H1 (cell line): ENCODE results near the gene SCAMP2. TPM values are rescaled to one million over a fixed set of nuclear protein-coding genes. Genes with fewer than 3 reads are reported as not detected.

Experiments
- CHD1 ChIP-seq: IDR thresholded peaks from 2 replicates; pipeline ENCODE4 v1.6.1; 2012; ENCODE audit warnings: low read depth, low read length, improper control_type of control experiment
- CTBP2 ChIP-seq: IDR thresholded peaks from 2 replicates; pipeline ENCODE4 v1.7.0; 2011; ENCODE audit warnings: borderline replicate concordance, mild to moderate bottlenecking, moderate library complexity, mixed read lengths, low read length; ENCODE audit not compliant: insufficient read depth, insufficient read length
- EZH2 ChIP-seq: fragments of 200-600 bp; sonication (generic); IDR thresholded peaks from 2 replicates; pipeline ENCODE4 v1.7.1; 2012; ENCODE audit warnings: low read depth, mild to moderate bottlenecking, moderate library complexity, low read length, inconsistent platforms; ENCODE audit not compliant: severe bottlenecking
- KDM4A ChIP-seq: IDR thresholded peaks from one replicate; pipeline ENCODE4 v1.7.1; 2012; ENCODE audit warnings: low read depth, mild to moderate bottlenecking, moderate library complexity, low read length, inconsistent platforms; ENCODE audit not compliant: severe bottlenecking
- RXRA ChIP-seq: IDR thresholded peaks from 2 replicates; pipeline ENCODE4 v1.6.1; 2011; ENCODE audit warnings: low read depth, mild to moderate bottlenecking, low read length, moderate library complexity; ENCODE audit not compliant: insufficient read depth
- SIX5 ChIP-seq: IDR thresholded peaks from 2 replicates; pipeline ENCODE4 v1.6.1; 2011; ENCODE audit warnings: mild to moderate bottlenecking, low read depth, low read length
- SP4 ChIP-seq: IDR thresholded peaks from 2 replicates; pipeline ENCODE4 v1.6.1; 2012; ENCODE audit warnings: low read length, inconsistent platforms
- polyA plus RNA-seq, 7 experiments: library from polyadenylated mRNA; depleted of rRNA in 3 of 7; stranded (reverse) in 5 of 7; unstranded in 2 of 7; fragments of >200 nt in 5 of 7; fragments of 200-250 nt in 2 of 7; gene quantifications; 1 replicate in 5 of 7; 2 replicates in 1 of 7; 4 replicates in 1 of 7; pipeline versions ENCODE4 v1.2.1 to v1.2.3, GENCODE V29; 2011 to 2013; ENCODE audit warnings: missing spikeins in 2 of 7, mixed read lengths in 2 of 7
- total RNA-seq: library from RNA; stranded (reverse); fragmentation: NEBNext Ultra II Directional; extraction: Animal tissue kit (Norgen Biotek cat#: 25700); gene quantifications from 2 replicates; pipeline ENCODE4 v1.2.1, GENCODE V29; 2021

Gene SCAMP2
- total and polyA plus RNA-seq, 2 of the 8 experiments (the other 6 are each of a cell fraction or from before 2014, with no cell fraction given), result 41.7 to 131 TPM

- TF ChIP-seq RXRA (no peak), SP4 (no peak), CHD1 (no peak), SIX5 (no peak), KDM4A (no peak), CTBP2 (no peak), EZH2 (no peak)
Observed at GRCh38 chr15:74832826-74833225, 40.3 kb downstream of the SCAMP2 start (continued).
